H1 (cell line): ENCODE data around the gene SLC25A12. TPM values are rescaled to one million over a fixed set of nuclear protein-coding genes. Genes with fewer than 3 reads are reported as not detected.

Experiments used
- CTCF ChIA-PET: fragments of 300-600 bp; sonication (Branson Sonifier 250); formaldehyde crosslinking; loops from one replicate; lab custom pipeline; 2021; ENCODE audit not compliant: partially characterized antibody; lab: Charles Lee
- POLR2A ChIA-PET: fragments of 300-600 bp; sonication (Branson Sonifier 250); formaldehyde crosslinking; loops from one replicate; lab custom pipeline; 2021; ENCODE audit warnings: inconsistent platforms; ENCODE audit not compliant: partially characterized antibody; lab: Charles Lee
- DNase-seq, 2 experiments: peaks; one replicate each; pipeline versions ENCODE4 v3.0.0 to v3.0.0-alpha.2; 2010 to 2022; ENCODE audit warnings: low spot score in 2 of 2, low read depth in 1 of 2, mixed read lengths in 1 of 2
- FAIRE-seq: peaks from 2 replicates; lab custom pipeline; 2011; peaks lifted over from hg19 to GRCh38; lab: Jason Lieb, UNC
- H2AFZ ChIP-seq: 2 replicates; pipeline ENCODE4 v1.8.1; 2012; ENCODE audit warnings: low read length, inconsistent platforms
- H2AK5ac ChIP-seq: 2 replicates; pipeline ENCODE4 v1.6.1; 2013; ENCODE audit warnings: low read depth, low read length
- H2BK120ac ChIP-seq: replicated peaks from 2 replicates; pipeline ENCODE3; 2013; ENCODE audit warnings: low read depth, low read length, inconsistent platforms
- H2BK12ac ChIP-seq: 2 replicates; pipeline ENCODE4 v1.6.1; 2013; ENCODE audit warnings: low read depth, low read length
- H2BK15ac ChIP-seq: 2 replicates; pipeline ENCODE4 v1.6.1; 2013; ENCODE audit warnings: low read length
- H2BK20ac ChIP-seq: 2 replicates; pipeline ENCODE4 v1.6.1; 2013; ENCODE audit warnings: low read length
- H2BK5ac ChIP-seq: 2 replicates; pipeline ENCODE4 v1.6.1; 2013; ENCODE audit warnings: low read depth, low read length
- H3K14ac ChIP-seq: 2 replicates; pipeline ENCODE4 v1.6.1; 2013; ENCODE audit warnings: inconsistent platforms; ENCODE audit not compliant: insufficient read length
- H3K18ac ChIP-seq: 2 replicates; pipeline ENCODE4 v1.6.1; 2013; ENCODE audit warnings: low read length; ENCODE audit errors: extremely low read depth
- H3K23ac ChIP-seq: 2 replicates; pipeline ENCODE4 v1.6.1; 2013; ENCODE audit warnings: inconsistent platforms; ENCODE audit not compliant: insufficient read length
- H3K23me2 ChIP-seq: 2 replicates; pipeline ENCODE4 v1.6.1; 2013; ENCODE audit warnings: low read depth, low read length
- H3K27ac ChIP-seq: 2 replicates; pipeline ENCODE4 v1.6.1; 2011; ENCODE audit warnings: low read depth, low read length, inconsistent platforms
- H3K27me3 ChIP-seq, 4 experiments: replicated peaks in 1 of 4; 1 replicate in 1 of 4; 2 replicates in 3 of 4; pipeline versions ENCODE4 v1.6.1 to v1.8.1; 2011 to 2013; ENCODE audit warnings: low read length in 3 of 4, mild to moderate bottlenecking in 3 of 4, inconsistent platforms in 2 of 4, mixed read lengths in 2 of 4, moderate library complexity in 1 of 4; ENCODE audit not compliant: control insufficient read depth in 3 of 4, insufficient read depth in 3 of 4; ENCODE audit errors: extremely low read depth in 1 of 4
- H3K36me3 ChIP-seq, 4 experiments: 2 replicates each; pipeline versions ENCODE4 v1.6.1 to v1.8.1; 2011 to 2013; ENCODE audit warnings: mild to moderate bottlenecking in 4 of 4, low read length in 3 of 4, moderate library complexity in 2 of 4, control low read depth in 1 of 4, inconsistent platforms in 1 of 4; ENCODE audit not compliant: insufficient read depth in 4 of 4, control insufficient read depth in 2 of 4
- H3K4ac ChIP-seq: replicated peaks from 2 replicates; pipeline ENCODE3; 2013; ENCODE audit warnings: low read length, low read depth, mixed read lengths, inconsistent platforms; ENCODE audit not compliant: insufficient read length
- H3K4me1 ChIP-seq, 4 experiments: replicated peaks in 1 of 4; 1 replicate in 1 of 4; 2 replicates in 3 of 4; pipeline versions ENCODE4 v1.6.1 to v1.8.1; 2011 to 2013; ENCODE audit warnings: low read length in 3 of 4, inconsistent platforms in 2 of 4, mixed read lengths in 1 of 4; ENCODE audit not compliant: insufficient read depth in 4 of 4, control insufficient read depth in 3 of 4
- H3K4me2 ChIP-seq, 2 experiments: 2 replicates each; pipeline versions ENCODE4 v1.6.1 to v1.8.1; 2011 to 2013; ENCODE audit warnings: low read depth in 2 of 2, low read length in 2 of 2, control low read depth in 1 of 2, inconsistent platforms in 1 of 2, mild to moderate bottlenecking in 1 of 2; ENCODE audit not compliant: insufficient read depth in 1 of 2
- H3K4me3 ChIP-seq, 4 experiments: fragments of 200-600, 300-600 bp in 1 of 4; sonication (generic), shearing (Covaris generic), sonication (Bioruptor Twin) in 1 of 4; 2 replicates each; pipeline versions ENCODE4 v1.5.1 to v1.8.1; 2011 to 2016; ENCODE audit warnings: low read length in 4 of 4, low read depth in 3 of 4, control low read depth in 2 of 4, inconsistent platforms in 2 of 4, mild to moderate bottlenecking in 2 of 4, mixed read lengths in 1 of 4, moderate library complexity in 1 of 4; ENCODE audit not compliant: insufficient read depth in 2 of 4; ENCODE audit errors: extremely low read depth in 1 of 4
- H3K56ac ChIP-seq: replicated peaks from 2 replicates; pipeline ENCODE3; 2013; ENCODE audit warnings: low read depth, mild to moderate bottlenecking, mixed read lengths, low read length, inconsistent platforms; ENCODE audit not compliant: insufficient read length
- H3K79me1 ChIP-seq: 2 replicates; pipeline ENCODE4 v1.6.1; 2013; ENCODE audit warnings: low read depth, low read length, control low read depth
- H3K79me2 ChIP-seq, 2 experiments: 2 replicates each; pipeline versions ENCODE4 v1.6.1 to v1.8.1; 2012 to 2013; ENCODE audit warnings: low read length in 2 of 2, mild to moderate bottlenecking in 2 of 2, inconsistent platforms in 1 of 2; ENCODE audit not compliant: insufficient read depth in 2 of 2, control insufficient read depth in 1 of 2
- H3K9ac ChIP-seq, 4 experiments: replicated peaks in 1 of 4; 1 replicate in 1 of 4; 2 replicates in 3 of 4; pipeline versions ENCODE4 v1.6.1 to v1.8.1; 2011 to 2013; ENCODE audit warnings: low read depth in 3 of 4, low read length in 3 of 4, control low read depth in 2 of 4, mild to moderate bottlenecking in 2 of 4, moderate library complexity in 2 of 4, inconsistent platforms in 1 of 4; ENCODE audit errors: extremely low read depth in 1 of 4
- H3K9me3 ChIP-seq, 2 experiments: 2 replicates each; pipeline versions ENCODE4 v1.6.1 to v1.8.1; 2012 to 2013; ENCODE audit warnings: mild to moderate bottlenecking in 2 of 2, moderate library complexity in 2 of 2, control low read depth in 1 of 2, inconsistent platforms in 1 of 2, low read depth in 1 of 2, low read length in 1 of 2, mixed read lengths in 1 of 2; ENCODE audit not compliant: insufficient read depth in 2 of 2
- H4K20me1 ChIP-seq, 2 experiments: replicated peaks in 1 of 2; 2 replicates each; pipeline versions ENCODE3 to v1.8.1; 2011 to 2013; ENCODE audit warnings: inconsistent platforms in 2 of 2, low read length in 2 of 2, mild to moderate bottlenecking in 1 of 2; ENCODE audit not compliant: insufficient read depth in 2 of 2, control insufficient read depth in 1 of 2
- H4K5ac ChIP-seq: 2 replicates; pipeline ENCODE4 v1.6.1; 2013; ENCODE audit warnings: low read length, low read depth, mixed read lengths, inconsistent platforms; ENCODE audit not compliant: insufficient read length
- H4K8ac ChIP-seq: 2 replicates; pipeline ENCODE4 v1.8.0; 2013; ENCODE audit warnings: mild to moderate bottlenecking, moderate library complexity, low read length, inconsistent platforms; ENCODE audit not compliant: insufficient read depth; ENCODE audit errors: extremely low read depth
- H4K91ac ChIP-seq: replicated peaks from 2 replicates; pipeline ENCODE3; 2013; ENCODE audit warnings: low read length, mixed read lengths, inconsistent platforms; ENCODE audit not compliant: insufficient read length
- ATF3 ChIP-seq: IDR thresholded peaks from 2 replicates; pipeline ENCODE4 v1.6.1; 2011; ENCODE audit warnings: low read depth, mild to moderate bottlenecking, low read length; ENCODE audit not compliant: insufficient read depth
- CHD1 ChIP-seq: IDR thresholded peaks from 2 replicates; pipeline ENCODE4 v1.6.1; 2012; ENCODE audit warnings: low read depth, low read length, improper control_type of control experiment
- CHD2 ChIP-seq: IDR thresholded peaks from 2 replicates; pipeline ENCODE4 v1.6.1; 2012; ENCODE audit warnings: low read length, improper control_type of control experiment
- GTF2F1 ChIP-seq: IDR thresholded peaks from 2 replicates; pipeline ENCODE4 v1.6.1; 2012; ENCODE audit warnings: low read depth, low read length, improper control_type of control experiment, borderline replicate concordance
- HDAC6 ChIP-seq: IDR thresholded peaks from one replicate; pipeline ENCODE4 v1.7.1; 2012; ENCODE audit warnings: low read depth, mild to moderate bottlenecking, inconsistent platforms, low read length, moderate library complexity
- NANOG ChIP-seq: IDR thresholded peaks from 2 replicates; pipeline ENCODE4 v1.6.1; 2011; ENCODE audit warnings: low read length, low read depth, mild to moderate bottlenecking, inconsistent platforms; ENCODE audit not compliant: insufficient read depth, poor library complexity, severe bottlenecking
- RXRA ChIP-seq: IDR thresholded peaks from 2 replicates; pipeline ENCODE4 v1.6.1; 2011; ENCODE audit warnings: low read depth, mild to moderate bottlenecking, low read length, moderate library complexity; ENCODE audit not compliant: insufficient read depth
- SAP30 ChIP-seq: fragments of 300-600 bp; sonication (generic); IDR thresholded peaks from 2 replicates; pipeline ENCODE4 v1.7.1; 2012; ENCODE audit warnings: low read length, moderate library complexity, mild to moderate bottlenecking, inconsistent platforms; ENCODE audit not compliant: insufficient read depth, insufficient replicate concordance
- ZNF274 ChIP-seq: IDR thresholded peaks from 2 replicates; pipeline ENCODE4 v1.7.0; 2012; ENCODE audit warnings: low read length, borderline replicate concordance; ENCODE audit errors: extremely low read depth
- WGBS, 2 experiments: shearing (Covaris generic) in 1 of 2; methylation state at CpG; one replicate each; pipeline versions ENCODE4 v1.1.6 to v1.1.7; 2013 to 2015; ENCODE audit warnings: low lambda C conversion rate in 2 of 2, mixed read lengths in 2 of 2, inconsistent platforms in 1 of 2, low coverage in 1 of 2, missing lambda C conversion rate in 1 of 2; ENCODE audit not compliant: insufficient replicate concordance in 2 of 2, insufficient coverage in 1 of 2, insufficient read length in 1 of 2; ENCODE audit errors: extremely low coverage in 1 of 2, missing lambda C conversion rate in 1 of 2; 5-methylcytosine and 5-hydroxymethylcytosine counted together
- polyA plus RNA-seq, 7 experiments: library from polyadenylated mRNA; depleted of rRNA in 3 of 7; stranded (reverse) in 5 of 7; unstranded in 2 of 7; fragments of >200 nt in 5 of 7; fragments of 200-250 nt in 2 of 7; gene quantifications; 1 replicate in 5 of 7; 2 replicates in 1 of 7; 4 replicates in 1 of 7; pipeline versions ENCODE4 v1.2.1 to v1.2.3, GENCODE V29; 2011 to 2013; ENCODE audit warnings: missing spikeins in 2 of 7, mixed read lengths in 2 of 7
- total RNA-seq: library from RNA; stranded (reverse); fragmentation: NEBNext Ultra II Directional; extraction: Animal tissue kit (Norgen Biotek cat#: 25700); gene quantifications from 2 replicates; pipeline ENCODE4 v1.2.1, GENCODE V29; 2021
- TF ChIP-seq, protein P1 (sequence below), 3 experiments: IDR thresholded peaks; 1 replicate in 2 of 3; 2 replicates in 1 of 3; pipeline versions ENCODE4 v1.5.1 to v1.6.1; 2011; ENCODE audit warnings: low read length in 3 of 3, mild to moderate bottlenecking in 3 of 3, inconsistent platforms in 2 of 3, low read depth in 1 of 3, moderate library complexity in 1 of 3; ENCODE audit not compliant: insufficient read depth in 1 of 3; ENCODE audit errors: control extremely low read depth in 1 of 3

SLC25A12 gene
- total and polyA plus RNA-seq, 2 of the 8 experiments (the other 6 are each of a cell fraction or from before 2014, with no cell fraction given) = 7.7 to 10.2 TPM

- Histone ChIP-seq H2BK12ac (no peak overlapping the region), H3K79me2 (no peaks in the 10 kb centered on the region), H3K36me3 (no peaks in the 10 kb centered on the region), H2AK5ac (no peak overlapping the region), H3K4me3 (no peak overlapping the region), H3K23me2 (no peaks in the 10 kb centered on the region), H2BK15ac (no peak overlapping the region), H3K14ac (no peak overlapping the region), H4K8ac (no peak overlapping the region), H3K4ac (no peak overlapping the region), H3K79me1 (no peaks in the 10 kb centered on the region), H3K56ac (no peak overlapping the region), H3K27me3 (no peaks in the 10 kb centered on the region), H3K18ac (no peak overlapping the region), H3K4me2 (no peak overlapping the region), H2BK20ac (no peak overlapping the region), H2BK120ac (no peak overlapping the region), H3K4me1 (no peaks in the 10 kb centered on the region), H3K9me3 (no peaks in the 10 kb centered on the region), H3K23ac (no peak overlapping the region), H3K27ac (no peak overlapping the region), H2BK5ac (no peak overlapping the region), H2AFZ (no peak overlapping the region), H3K9ac (no peak overlapping the region), H4K5ac (no peak overlapping the region), H4K20me1 (no peaks in the 10 kb centered on the region), H4K91ac (no peak overlapping the region)
- FAIRE-seq = no peak
- CTCF ChIA-PET = interaction anchor here (1.0 kb wide), 1 partner anchor 20 kb away, joined by 3 read pairs; no protein-coding TSS in a partner anchor
- POLR2A ChIA-PET = no interaction called here
- no peak for DNase-seq
- 15% methylated on average over 1 of the region's 1 CpG; no CpG with 5 or more reads in 1 of the 2 experiments for WGBS, 2 experiments
- TF ChIP-seq CHD1 = no peak
- TF ChIP-seq, protein P1, sequence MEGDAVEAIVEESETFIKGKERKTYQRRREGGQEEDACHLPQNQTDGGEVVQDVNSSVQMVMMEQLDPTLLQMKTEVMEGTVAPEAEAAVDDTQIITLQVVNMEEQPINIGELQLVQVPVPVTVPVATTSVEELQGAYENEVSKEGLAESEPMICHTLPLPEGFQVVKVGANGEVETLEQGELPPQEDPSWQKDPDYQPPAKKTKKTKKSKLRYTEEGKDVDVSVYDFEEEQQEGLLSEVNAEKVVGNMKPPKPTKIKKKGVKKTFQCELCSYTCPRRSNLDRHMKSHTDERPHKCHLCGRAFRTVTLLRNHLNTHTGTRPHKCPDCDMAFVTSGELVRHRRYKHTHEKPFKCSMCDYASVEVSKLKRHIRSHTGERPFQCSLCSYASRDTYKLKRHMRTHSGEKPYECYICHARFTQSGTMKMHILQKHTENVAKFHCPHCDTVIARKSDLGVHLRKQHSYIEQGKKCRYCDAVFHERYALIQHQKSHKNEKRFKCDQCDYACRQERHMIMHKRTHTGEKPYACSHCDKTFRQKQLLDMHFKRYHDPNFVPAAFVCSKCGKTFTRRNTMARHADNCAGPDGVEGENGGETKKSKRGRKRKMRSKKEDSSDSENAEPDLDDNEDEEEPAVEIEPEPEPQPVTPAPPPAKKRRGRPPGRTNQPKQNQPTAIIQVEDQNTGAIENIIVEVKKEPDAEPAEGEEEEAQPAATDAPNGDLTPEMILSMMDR (IDR thresholded peaks at IDR 0.05; ENCODE audit: control extremely low read depth in 1 of 3, insufficient read depth in 1 of 3, low read depth in 1 of 3, low read length in 3 of 3) = no peak
- no peak for TF ChIP-seq SAP30
- no peak for TF ChIP-seq GTF2F1
- TF ChIP-seq ATF3 = no peak
- no peak for TF ChIP-seq HDAC6
- TF ChIP-seq ZNF274 = no peak
- no peak for TF ChIP-seq NANOG
- no peak for TF ChIP-seq CHD2
- TF ChIP-seq RXRA = no peak
Observed at GRCh38 chr2:171852366-171852888, 41.6 kb downstream of the SLC25A12 start.
